GM21786 (cell line): ENCODE data around the gene C5AR2.
"Not testable (repeated sequence)": the region's sequence is repeated elsewhere in the genome, so short reads cannot be mapped to it uniquely, and the experiment has no call there.

Experiments
- ATAC-seq: cut with Tn5 transposase; IDR thresholded peaks from one replicate; pipeline ENCODE4 v1.9.1; 2021; ENCODE audit not compliant: unreplicated experiment

C5AR2 gene

GRCh38 chr19:47323409-47323808, 8.6 kb upstream of the C5AR2 start:
- no peak for ATAC-seq

GRCh38 chr19:47323872-47324271, 8.1 kb upstream of the C5AR2 start:
- no peak for ATAC-seq

DNA sequence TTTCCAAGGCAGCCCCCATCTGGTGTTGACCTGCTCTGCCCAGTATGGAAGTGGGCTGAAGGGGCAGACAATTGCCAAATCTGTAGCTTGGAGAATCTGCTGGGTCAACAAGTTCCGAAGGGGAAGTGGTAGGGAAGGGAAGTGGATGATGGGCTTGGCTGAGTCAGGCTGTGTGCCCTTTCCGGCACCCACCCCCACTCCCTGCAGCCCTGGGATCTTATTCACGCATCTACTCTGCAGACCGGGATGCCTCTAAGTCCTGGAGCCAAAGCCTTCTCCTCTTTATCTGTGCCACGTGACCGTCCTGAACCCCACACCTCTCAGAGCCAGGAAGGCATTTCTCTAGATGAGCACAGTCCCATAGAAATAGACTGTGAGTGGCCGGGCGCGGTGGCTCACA, 7.5 kb upstream of the C5AR2 start:
- no peak for ATAC-seq

DNA sequence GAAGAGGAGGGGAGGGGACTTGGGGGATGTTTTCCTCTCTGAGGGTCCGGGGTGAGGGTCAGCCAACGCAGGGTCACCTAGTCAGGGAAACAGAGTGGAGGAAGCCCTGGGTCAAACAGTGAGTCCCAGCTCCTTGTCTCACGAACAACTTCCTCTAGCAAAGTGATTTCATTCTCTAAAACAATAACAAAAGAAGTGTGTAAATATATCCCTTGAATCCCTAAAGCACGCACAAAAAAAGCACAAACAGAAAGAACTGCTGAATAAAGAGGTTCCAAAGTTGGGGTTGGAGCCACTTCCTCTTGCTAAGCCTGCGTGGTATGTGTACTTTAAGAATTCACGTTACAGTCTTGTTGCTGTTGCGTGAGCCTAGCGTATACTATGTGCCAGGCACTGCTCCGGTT, 1.5 kb upstream of the C5AR2 start:
- no peak for ATAC-seq

GRCh38 chr19:47331490-47331889, 485 bp upstream of the C5AR2 start:
- ATAC-seq, result no peak

- ATAC-seq, result not testable (repeated sequence)
These were observed 5.1 kb downstream of the C5AR2 start for GRCh38 chr19:47336765-47337718.

DNA sequence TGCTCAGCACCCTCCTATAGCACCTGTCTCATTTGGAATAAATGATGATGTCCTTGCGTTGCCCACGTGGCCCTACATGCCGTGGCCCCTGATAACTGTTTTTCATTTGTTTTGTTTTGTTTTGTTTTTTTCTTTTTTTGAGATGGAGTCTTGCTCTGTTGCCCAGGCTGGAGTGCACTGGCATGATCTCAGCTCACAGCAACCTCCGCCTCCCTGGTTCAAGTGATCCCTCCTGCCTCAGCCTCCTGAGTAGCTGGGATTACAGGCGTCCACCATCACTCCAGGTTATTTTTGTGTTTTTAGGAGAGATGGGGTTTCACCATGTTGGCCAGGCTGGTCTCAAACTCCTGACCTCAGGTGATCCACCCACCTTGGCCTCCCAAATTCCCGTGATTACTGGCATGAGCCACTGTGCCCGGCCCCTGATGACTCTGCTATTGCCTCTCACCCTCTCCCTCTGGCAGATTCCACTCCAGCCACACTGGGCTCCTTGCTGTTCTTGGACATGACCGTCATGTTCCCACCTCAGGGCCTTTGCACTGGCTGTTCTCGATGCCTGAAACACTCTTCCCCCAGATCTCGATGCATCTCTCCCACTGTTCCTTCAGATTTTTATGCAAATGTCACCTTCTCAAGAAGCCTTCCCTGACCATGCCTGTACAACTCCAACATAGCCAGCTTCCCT, 7.4 kb downstream of the C5AR2 start:
- no peak for ATAC-seq

DNA sequence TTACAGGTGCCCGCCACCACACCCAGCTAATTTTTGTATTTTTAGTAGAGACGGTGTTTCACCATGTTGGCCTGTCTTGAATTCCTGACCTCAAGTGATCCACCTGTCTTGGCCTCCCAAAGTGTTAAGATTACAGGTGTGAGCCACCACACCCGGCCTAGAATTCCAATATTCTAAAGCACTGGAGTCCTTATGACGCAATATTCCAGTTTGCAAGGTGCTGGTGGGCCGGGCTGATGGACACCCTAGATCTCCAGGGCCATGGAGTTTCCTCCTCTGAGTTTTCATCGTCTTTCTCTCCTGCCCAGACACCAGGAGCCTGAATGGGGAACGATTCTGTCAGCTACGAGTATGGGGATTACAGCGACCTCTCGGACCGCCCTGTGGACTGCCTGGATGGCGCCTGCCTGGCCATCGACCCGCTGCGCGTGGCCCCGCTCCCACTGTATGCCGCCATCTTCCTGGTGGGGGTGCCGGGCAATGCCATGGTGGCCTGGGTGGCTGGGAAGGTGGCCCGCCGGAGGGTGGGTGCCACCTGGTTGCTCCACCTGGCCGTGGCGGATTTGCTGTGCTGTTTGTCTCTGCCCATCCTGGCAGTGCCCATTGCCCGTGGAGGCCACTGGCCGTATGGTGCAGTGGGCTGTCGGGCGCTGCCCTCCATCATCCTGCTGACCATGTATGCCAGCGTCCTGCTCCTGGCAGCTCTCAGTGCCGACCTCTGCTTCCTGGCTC, 8.7 kb downstream of the C5AR2 start:
- no peak for ATAC-seq

GRCh38 chr19:47341734-47342133, 9.8 kb downstream of the C5AR2 start:
- ATAC-seq, result no peak

DNA sequence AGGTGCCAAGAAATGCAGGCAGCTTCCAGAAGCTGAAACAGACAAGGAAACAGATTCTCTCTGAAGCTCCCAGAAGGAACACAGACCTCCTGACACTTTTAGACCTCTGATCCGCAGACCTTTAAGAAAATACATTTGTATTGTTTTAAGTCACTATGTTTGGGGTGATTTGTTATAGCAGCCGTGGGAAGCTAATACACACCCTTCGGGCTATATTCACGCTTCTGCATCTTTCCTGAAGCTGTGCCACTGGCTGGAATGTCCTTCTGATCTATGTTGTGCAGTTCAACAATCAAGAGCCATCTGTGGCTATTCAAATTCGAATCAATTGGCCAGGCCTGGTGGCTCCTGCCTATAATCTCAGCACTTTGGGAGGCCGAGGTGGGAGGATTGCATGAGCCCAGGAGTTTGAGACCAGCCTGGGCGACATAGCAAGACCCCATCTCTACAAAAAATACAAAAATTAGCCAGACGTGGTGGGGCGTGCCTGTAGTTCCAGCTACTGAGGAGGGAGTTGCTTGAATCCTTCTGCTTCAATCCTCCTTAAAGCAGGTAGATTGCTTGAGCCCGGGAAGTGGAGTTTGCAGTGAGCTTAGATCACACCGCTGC, 11.3 kb downstream of the C5AR2 start:
- ATAC-seq, result no peak

- ATAC-seq, result no peak
These were observed 12.4 kb downstream of the C5AR2 start for GRCh38 chr19:47344425-47344824.

- not testable (repeated sequence) for ATAC-seq
These were observed 14.0 kb downstream of the C5AR2 start for GRCh38 chr19:47346024-47346423.

DNA sequence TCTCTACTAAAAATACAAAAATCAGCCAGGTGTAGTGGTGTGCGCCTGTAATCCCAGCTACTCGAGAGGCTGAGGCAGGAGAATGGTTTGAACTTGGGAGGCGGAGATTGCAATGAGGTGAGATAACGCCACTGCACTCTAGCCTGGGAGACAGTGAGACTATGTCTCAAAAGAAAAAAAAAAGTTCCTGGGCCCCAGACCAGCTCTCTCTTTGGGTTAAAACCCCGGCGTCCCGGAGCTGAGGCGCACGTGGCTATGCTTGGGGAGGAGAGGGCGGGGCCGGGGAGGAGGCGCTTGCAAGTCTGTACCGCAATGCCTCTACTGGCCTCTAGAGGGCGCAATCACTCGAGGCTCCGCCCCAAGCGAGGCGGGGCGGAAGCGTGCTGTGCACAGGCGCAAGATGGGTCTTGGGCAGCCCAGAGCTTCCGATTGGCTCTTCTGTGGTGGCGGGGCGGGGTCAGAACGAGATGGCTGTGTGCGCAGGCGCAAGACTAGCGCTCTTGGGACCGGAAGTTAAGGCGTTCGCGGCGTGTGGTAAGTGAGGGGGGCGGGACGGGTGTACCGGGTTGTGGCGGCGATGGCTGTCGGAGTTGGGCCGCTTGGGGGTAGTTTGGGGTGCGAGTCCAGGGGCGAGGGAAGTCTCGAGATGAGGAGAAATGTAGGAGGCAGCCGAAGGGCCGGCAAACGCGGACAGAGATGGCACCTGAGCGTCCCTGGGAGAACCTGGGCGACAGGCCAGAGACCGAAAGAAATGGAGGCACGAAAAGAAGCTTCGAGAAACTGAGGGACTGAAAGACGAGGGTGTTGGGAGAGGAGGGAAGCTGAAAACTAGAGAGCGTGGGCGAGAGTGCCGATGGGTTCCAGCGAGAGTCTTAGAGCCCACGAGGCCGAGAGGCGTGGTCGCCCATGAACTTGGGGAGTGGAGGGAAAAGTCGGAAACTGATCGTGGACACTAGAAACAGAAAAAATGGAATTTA, 17.1 kb downstream of the C5AR2 start, which contains the start of gene DHX34:
Gene DHX34, plus strand, starts transcription at position 497 of the 977 bp plus-strand sequence. CDS start 3,716 bp downstream, outside the sequence.
- ATAC-seq, result peak; percentile 89

GRCh38 chr19:47350630-47351029, 18.7 kb downstream of the C5AR2 start:
- ATAC-seq, result no peak

GRCh38 chr19:47351548-47351947, 19.6 kb downstream of the C5AR2 start:
- no peak for ATAC-seq

DNA sequence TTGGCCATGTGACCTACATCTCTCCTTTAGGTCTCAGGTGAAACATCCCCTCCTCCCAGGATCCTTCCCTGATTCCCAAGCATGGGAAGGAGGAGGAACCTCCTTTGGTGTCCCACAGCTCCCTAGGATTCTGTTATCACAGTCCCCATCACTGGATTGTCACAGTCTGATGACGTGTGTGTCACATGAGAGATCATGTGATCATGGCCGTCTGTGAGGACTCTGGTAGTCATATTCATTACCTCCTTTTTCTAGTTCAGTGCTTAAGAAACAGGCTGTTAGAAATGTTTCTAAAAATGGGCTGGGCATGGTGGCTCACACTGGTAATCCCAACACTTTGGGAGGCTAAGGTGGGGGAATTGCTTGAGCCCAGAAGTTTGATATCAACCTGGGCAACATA, 20.1 kb downstream of the C5AR2 start:
- ATAC-seq, result no peak

GRCh38 chr19:47353307-47353712, 21.3 kb downstream of the C5AR2 start:
- no peak for ATAC-seq

GRCh38 chr19:47356900-47357299, 24.9 kb downstream of the C5AR2 start:
- ATAC-seq, result no peak

GRCh38 chr19:47357788-47358680, 26.1 kb downstream of the C5AR2 start:
- ATAC-seq, result no peak
